GM18502 (cell line): ENCODE data around the gene UBE2G2.

Source experiments
- ATAC-seq: cut with Tn5 transposase; IDR thresholded peaks from one replicate; pipeline ENCODE4 v1.9.1; 2021; ENCODE audit warnings: mild to moderate bottlenecking; ENCODE audit not compliant: unreplicated experiment, poor library complexity

UBE2G2 gene

DNA sequence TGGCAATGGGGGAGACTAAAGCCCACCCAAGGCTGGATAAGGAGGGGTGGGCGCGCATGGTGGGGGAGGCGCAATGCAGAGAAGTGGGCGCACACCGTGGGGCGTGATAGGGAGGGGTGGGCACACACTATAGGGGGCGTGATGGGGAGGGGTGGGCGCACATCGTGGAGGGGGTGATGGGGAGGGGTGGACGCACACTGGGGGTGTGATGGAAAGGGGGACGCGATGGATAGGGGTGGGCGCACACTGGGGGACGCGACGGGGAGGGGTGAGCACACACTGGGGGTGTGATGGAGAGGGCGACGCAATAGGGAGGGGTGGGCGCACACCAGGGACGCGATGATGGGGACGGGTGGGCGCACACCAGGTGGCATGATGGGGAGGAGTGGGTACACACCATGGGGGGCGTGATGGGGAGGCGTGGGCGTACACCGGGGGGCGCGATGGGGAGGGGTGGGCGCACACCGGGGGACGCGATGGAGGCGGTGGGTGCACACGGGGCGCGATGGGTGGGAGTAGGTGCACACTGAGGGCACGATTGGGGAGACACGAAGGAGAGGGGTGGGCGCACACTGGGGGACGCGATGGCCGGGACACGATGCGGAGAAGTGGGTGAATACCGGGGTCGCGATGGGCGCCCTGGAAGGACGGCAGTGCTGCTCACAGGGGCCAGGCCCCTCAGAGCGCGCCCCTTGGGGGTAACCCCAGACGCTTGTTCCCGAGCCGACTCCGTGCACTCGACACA lies 15.3 kb upstream of the UBE2G2 start:
- ATAC-seq: peak; percentile 5

DNA sequence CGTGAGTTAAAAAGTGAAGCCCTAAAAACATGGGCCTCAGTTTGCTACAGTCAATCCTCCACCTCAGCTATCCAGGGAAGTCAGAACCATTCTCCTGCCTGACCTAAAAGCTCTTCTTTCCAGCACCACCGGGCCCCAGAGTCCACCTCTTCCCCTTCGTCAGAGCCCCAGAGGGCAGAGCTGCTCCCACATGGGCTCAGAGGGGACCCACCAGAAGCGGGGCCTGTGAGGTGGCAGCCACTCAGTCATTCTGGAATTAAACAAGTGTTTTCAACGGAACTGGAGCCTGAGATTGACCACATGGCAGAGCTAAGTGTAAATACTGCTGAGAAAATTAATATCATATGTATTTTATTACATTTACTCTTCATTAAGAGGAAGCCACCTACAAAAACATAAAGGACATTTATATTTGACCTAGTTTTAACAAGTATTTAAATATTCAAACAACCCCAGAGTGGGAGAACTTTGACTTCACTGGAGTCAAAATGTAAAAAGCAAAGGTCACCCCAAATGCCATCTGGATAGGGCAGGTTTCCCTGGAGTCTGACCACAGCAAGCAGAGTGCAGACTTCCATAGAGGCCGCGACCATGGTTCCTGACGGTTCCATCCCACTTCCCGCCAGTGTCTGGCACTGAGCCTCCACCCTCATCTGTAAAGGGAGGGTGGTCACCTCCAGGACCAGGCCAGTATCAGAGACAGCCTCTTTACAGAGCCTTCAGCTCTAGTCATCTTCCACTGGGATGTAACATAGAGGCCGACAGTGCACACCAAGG lies 14.4 kb upstream of the UBE2G2 start:
- ATAC-seq: no peak

- no peak for ATAC-seq
Observed at GRCh38 chr21:44815225-44815624, 13.6 kb upstream of the UBE2G2 start.

GRCh38 chr21:44814498-44815023 lies 12.9 kb upstream of the UBE2G2 start:
- no peak for ATAC-seq

GRCh38 chr21:44813727-44814126 lies 12.1 kb upstream of the UBE2G2 start:
- no peak for ATAC-seq

GRCh38 chr21:44813149-44813548 lies 11.5 kb upstream of the UBE2G2 start:
- no peak for ATAC-seq

GRCh38 chr21:44812640-44813039 lies 11.0 kb upstream of the UBE2G2 start:
- no peak for ATAC-seq

DNA sequence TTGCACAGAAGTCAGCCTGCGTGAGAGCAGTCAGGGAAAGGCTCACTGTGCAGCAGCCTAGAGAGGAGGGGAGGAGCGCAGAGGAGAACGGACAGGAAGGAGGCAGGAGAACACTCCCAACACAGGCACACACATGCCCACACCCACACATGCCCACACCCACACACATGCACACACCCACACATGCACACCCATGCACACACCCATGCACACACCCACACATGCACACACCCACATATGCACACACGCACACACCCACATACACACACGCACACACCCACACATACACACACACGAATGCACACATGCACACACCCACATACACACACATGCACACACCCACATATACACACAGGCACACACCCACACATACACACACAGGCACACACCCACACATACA lies 9.2 kb upstream of the UBE2G2 start:
- ATAC-seq: no peak

DNA sequence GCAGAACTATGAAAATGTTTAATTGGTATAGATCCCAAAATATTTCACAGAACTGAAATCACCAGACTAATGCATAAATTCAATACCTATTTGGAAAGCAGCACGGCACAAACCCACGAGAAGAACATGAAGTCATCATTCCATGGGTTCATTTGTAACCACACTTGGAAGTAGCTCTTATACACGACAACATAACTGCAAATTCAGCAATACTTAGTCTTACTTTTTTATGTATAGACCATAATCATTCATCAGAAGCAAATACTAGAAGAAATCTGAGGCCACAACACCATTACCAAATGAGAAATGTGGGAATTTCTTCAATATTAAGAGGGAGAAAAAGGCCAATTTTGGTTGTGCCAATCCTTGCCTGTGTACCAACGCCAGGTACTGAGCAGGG lies 4.2 kb upstream of the UBE2G2 start:
- no peak for ATAC-seq

DNA sequence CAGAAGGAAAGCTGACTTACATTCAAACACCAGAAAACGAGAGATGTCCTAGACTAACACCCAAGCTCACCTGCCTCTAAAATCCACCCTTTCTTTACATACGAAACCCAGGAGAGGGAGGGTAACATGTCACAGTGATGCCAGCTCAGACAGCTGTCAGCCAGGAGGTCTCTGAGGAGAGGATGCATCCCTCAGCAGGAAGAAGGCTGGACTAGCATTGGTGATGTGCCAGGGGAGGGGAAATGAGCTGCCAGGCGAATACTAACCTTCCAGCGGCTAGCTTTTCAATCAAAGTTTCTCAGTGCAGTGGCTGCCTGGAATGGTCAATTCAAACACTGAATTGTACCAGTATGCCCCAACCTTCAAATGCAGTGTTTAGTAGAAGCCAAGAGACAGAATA lies 3.6 kb upstream of the UBE2G2 start:
- no peak for ATAC-seq

DNA sequence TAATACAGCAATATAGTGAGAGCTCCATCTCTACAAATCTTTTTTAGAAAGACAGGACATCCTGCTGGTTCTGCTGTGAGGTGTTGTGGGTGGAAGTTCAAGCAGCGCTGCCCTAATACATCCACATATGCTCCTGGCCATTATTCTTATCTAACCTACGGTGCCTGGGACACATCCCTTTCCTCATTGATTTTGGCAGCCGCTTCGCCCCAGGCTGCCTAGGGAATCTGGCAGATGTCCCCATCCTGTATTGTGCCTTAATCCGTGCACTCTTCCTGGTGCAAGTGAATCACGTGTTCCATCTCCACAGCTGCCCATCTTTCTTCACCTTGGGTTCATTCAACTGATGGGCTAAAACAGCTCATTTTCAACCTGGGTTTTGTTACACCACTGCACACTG lies 3.1 kb upstream of the UBE2G2 start:
- no peak for ATAC-seq

DNA sequence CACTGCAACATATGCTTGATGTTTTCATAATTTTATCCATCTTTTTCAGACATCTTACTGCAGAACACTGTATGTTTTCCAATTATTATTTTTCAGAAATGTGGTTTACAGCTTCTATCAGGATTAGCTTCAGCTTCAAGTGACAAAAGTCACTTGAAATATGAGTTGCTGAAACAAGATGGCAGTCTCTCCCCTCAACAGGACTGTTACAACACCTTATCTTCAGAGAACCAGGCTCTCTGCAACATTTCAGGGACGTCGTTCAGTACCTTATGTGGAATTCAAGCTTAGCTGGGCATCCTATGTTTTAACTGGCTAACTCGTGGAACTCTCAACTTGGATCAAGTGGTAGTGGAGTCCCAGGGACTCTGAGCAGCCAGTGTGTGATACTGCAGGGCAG lies 2.0 kb upstream of the UBE2G2 start:
- no peak for ATAC-seq

DNA sequence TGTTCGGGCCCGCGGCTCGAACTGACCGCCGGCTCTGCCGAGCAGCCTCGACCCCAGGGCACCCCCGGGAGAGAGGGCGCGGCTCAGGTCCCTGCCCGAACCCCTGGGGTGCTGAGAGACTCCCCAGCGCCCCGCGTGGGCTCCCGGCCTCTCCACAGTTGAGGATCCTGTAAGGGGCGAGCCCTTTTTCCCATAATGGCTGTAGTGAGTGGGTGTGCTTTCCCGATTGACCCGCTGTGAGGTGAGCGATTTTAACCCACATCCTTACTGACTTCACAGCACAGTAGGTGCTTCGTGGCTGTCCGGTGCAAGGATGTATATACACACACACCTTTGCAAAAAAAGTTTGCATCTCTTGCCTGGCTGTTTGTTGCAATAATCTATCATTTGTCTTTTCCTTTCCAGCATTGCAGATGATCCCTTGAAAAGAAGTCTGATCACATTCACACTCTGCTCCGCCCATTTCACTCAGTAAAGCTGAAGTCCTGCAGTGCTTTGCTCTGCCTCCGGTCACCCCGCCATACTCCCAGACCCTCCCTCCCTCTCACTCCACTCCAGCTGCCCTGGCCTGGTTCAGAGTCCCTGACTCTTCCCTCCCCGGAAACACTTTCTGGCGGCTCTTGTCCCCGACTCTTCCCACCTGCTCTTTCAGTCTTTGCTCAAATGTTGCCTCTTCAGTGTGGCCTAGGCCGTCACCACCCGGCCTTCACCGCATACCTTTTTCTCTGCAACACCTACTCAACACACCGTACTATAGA lies 955 bp upstream of the UBE2G2 start:
- ATAC-seq: no peak

DNA sequence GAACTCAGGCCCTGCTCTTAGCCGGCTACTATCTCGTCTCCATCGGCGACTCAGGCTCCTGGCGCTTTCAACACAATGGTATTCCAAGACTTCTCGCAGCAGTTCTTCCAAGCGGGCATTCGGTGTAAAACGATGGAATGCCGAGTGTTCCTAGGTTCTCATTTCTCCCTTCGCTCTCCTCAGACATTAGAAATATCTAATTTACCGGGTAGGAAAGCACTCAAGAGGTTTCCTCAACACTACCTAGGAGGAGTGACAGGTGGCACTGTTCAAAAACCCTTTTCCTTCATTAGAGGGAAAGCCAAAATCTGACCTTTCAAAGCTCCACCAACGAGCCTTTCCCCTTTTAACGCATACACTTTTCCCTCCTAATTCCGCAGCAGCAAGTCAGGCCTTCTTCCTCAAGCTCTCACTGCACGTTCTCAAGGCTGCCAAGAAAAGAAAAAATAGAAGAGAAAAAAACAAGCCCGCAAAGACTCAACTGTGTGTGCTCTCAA lies 601 bp downstream of the UBE2G2 start:
- ATAC-seq: peak; percentile 39

GRCh38 chr21:44800103-44800502 lies 1.5 kb downstream of the UBE2G2 start:
- ATAC-seq: no peak

DNA sequence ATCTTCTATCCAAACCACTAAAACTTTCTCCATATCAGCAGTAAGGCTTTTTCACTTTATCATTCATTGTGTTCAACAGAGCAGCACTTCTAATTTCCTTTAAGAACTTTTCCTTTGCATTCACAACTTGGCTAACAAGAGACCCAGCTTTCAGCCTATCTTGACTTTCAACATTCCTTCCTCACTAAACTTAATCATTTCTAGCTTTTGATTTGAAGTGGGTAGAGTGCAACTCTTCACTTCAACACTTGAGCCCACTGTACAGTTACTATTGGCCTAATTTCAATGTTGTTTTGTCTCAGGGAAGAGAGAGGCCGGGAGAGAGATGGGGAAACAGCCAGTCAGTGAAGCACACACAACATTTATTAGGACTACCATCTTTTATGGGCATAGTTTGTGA lies 2.0 kb downstream of the UBE2G2 start:
- no peak for ATAC-seq

DNA sequence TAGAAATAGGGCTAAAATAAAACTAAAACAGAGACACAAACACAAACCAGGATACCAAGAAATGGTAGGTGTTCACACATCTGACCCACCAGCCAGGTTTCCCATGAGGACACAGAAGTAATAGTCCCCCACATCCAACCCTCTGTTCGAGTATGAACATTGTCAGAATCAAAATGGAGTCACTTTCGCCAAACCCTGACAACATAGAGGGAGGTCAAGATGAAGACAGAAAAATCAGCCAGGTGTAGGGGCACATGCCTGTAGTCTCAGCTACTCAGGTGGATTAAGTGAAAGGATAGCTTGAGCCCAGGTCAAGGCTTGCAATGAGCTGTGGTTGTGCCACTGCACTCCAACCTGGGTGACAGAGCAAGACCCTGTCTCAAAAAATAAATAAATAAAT lies 3.8 kb downstream of the UBE2G2 start:
- no peak for ATAC-seq

DNA sequence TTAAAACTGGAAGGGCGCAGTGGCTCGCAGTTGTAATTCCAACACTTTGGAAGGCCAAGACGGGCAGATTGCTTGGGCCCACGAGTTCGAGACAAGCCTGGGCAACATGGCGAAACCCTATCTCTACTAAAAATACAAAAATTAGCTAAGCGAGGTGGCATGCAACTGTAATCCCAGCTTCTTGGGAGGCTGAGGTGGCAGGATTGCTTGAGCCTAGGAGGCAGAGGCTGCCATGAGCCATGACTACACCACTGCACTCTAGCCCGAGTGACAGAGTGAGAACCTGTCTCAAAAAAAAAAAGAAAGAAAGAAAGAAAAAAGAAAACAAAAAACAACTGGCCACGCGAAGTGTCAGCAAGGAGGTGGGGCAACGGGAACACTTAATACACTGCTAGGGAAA lies 6.3 kb downstream of the UBE2G2 start:
- no peak for ATAC-seq

GRCh38 chr21:44793592-44794374 lies 7.8 kb downstream of the UBE2G2 start:
- no peak for ATAC-seq
